Naive thymus-derived CD4-positive, alpha-beta T cell (primary cell): ENCODE data around the gene ELMO1. TPM values are rescaled to one million over a fixed set of nuclear protein-coding genes. Genes with fewer than 3 reads are reported as not detected.
A peak's percentile ranks its signal among the peaks of the same experiment; 100 is the strongest.

ENCODE experiments used
- ATAC-seq: fragments of 150-1000 bp; cut with Tn5 transposase; 2 replicates; pipeline ENCODE4 v1.10.0; 2021; ENCODE audit warnings: mild to moderate bottlenecking, moderate library complexity
- CTCF ChIA-PET: fragments of 350-600 bp; sonication (Branson Sonifier 250); formaldehyde crosslinking; loops from one replicate; lab custom pipeline; 2021; ENCODE audit warnings: antibody characterized with exemption; lab: Charles Lee
- POLR2A ChIA-PET: fragments of 350-600 bp; sonication (Branson Sonifier 250); formaldehyde crosslinking; loops from one replicate; lab custom pipeline; 2021; ENCODE audit warnings: antibody characterized with exemption, inconsistent platforms; lab: Charles Lee
- DNase-seq, 9 donors: peaks; one replicate each; pipeline versions ENCODE4 v3.0.0 to v3.0.0-alpha.2; 2020 to 2022; ENCODE audit warnings: mixed read lengths in 1 of 9
- H3K27ac ChIP-seq: one replicate; pipeline ENCODE4 v1.7.0; 2013; ENCODE audit warnings: mild to moderate bottlenecking, low read depth, low read length, moderate library complexity
- H3K27me3 ChIP-seq, 2 donors: one replicate each; pipeline ENCODE4 v1.7.0; 2013; ENCODE audit warnings: low read length in 2 of 2, mild to moderate bottlenecking in 2 of 2, moderate library complexity in 2 of 2; ENCODE audit not compliant: control insufficient read depth in 2 of 2, insufficient read depth in 2 of 2
- H3K36me3 ChIP-seq, 3 experiments: 1 replicate in 2 of 3; 2 replicates in 1 of 3; pipeline ENCODE4 v1.7.0; 2013; ENCODE audit warnings: low read length in 3 of 3, mild to moderate bottlenecking in 3 of 3, moderate library complexity in 1 of 3; ENCODE audit not compliant: insufficient read depth in 3 of 3, control insufficient read depth in 2 of 3
- H3K4me1 ChIP-seq, 2 donors: one replicate each; pipeline ENCODE4 v1.7.0; 2013; ENCODE audit warnings: low read length in 2 of 2, mild to moderate bottlenecking in 2 of 2, moderate library complexity in 1 of 2; ENCODE audit not compliant: control insufficient read depth in 2 of 2, insufficient read depth in 2 of 2
- H3K4me3 ChIP-seq: 2 replicates; pipeline ENCODE4 v1.7.0; 2013; ENCODE audit warnings: mild to moderate bottlenecking, low read length
- H3K9me3 ChIP-seq, 3 experiments: 1 replicate in 2 of 3; 2 replicates in 1 of 3; pipeline ENCODE4 v1.7.0; 2013; ENCODE audit warnings: low read length in 3 of 3; ENCODE audit not compliant: control insufficient read depth in 2 of 3
- H3K27ac Mint-ChIP-seq, 9 donors: one replicate each; pipeline ENCODE4 v1.8.0; 2020 to 2022; ENCODE audit warnings: mixed read lengths in 9 of 9, mild to moderate bottlenecking in 8 of 9, moderate library complexity in 5 of 9, inconsistent platforms in 2 of 9
- H3K27me3 Mint-ChIP-seq, 5 donors: one replicate each; pipeline ENCODE4 v1.8.0; 2021 to 2022; ENCODE audit warnings: mixed read lengths in 5 of 5, mild to moderate bottlenecking in 1 of 5
- H3K36me3 Mint-ChIP-seq, 5 donors: one replicate each; pipeline ENCODE4 v1.8.0; 2020 to 2022; ENCODE audit warnings: mixed read lengths in 5 of 5, mild to moderate bottlenecking in 3 of 5, inconsistent platforms in 1 of 5
- H3K4me1 Mint-ChIP-seq, 7 donors: one replicate each; pipeline ENCODE4 v1.8.0; 2020 to 2022; ENCODE audit warnings: mixed read lengths in 7 of 7, mild to moderate bottlenecking in 3 of 7, inconsistent platforms in 1 of 7
- H3K4me3 Mint-ChIP-seq, 10 donors: one replicate each; pipeline ENCODE4 v1.8.0; 2020 to 2022; ENCODE audit warnings: mild to moderate bottlenecking in 10 of 10, mixed read lengths in 10 of 10, moderate library complexity in 6 of 10, inconsistent platforms in 2 of 10
- H3K9me3 Mint-ChIP-seq, 11 donors: one replicate each; pipeline ENCODE4 v1.8.0; 2020 to 2022; ENCODE audit warnings: mixed read lengths in 11 of 11, mild to moderate bottlenecking in 4 of 11, inconsistent platforms in 1 of 11, moderate library complexity in 1 of 11
- intact Hi-C, 2 donors: fragments of 100-400 bp; cut with micrococcal nuclease; formaldehyde crosslinking; loops; one replicate each; pipeline ENCODE4 v1.15.1; 2023
- polyA plus RNA-seq, 2 donors: library from polyadenylated mRNA; unstranded; fragments of 300-500 nt; fragmentation: Illumina TruSeq; gene quantifications; one replicate each; pipeline ENCODE4 v1.2.3, GENCODE V29; 2021
- total RNA-seq, 6 experiments: library from RNA in 5 of 6; stranded (reverse) in 5 of 6; gene quantifications; 1 replicate in 5 of 6; 2 replicates in 1 of 6; pipeline ENCODE4 v1.2.3 and lab custom pipeline; 2021 to 2026

Gene ELMO1
- total and polyA plus RNA-seq, 7 experiments from 2014 or later = 63.6 to 160 (median 124) TPM

GRCh38 chr7:37275078-37275710, 173.5 kb downstream of the ELMO1 start:
- DNase-seq = no peak
- H3K27me3 ChIP-seq = no peaks in the 10 kb centered on the region
- peaks cover 0 to 11% of the 10 kb centered on the region in 2 donors for H3K4me1 ChIP-seq
- H3K9me3 ChIP-seq = no peaks in the 10 kb centered on the region
- Mint-ChIP-seq H3K4me3 (no peak overlapping the region), H3K27me3 (no peaks in the 10 kb centered on the region), H3K27ac (peak overlapping the region in 4 of 9 donors; percentile 2 to 61 (median 14)), H3K36me3 (peaks cover 4 to 37% (median 13%) of the 10 kb centered on the region in 5 donors), H3K4me1 (peaks cover 34 to 65% (median 58%) of the 10 kb centered on the region in 7 donors), H3K9me3 (no peaks in the 10 kb centered on the region)
- ChIA-PET POLR2A (no interaction called here), CTCF (interaction anchor here (2.5 kb wide), 1 partner anchor 10 kb away, joined by 9 read pairs; no protein-coding TSS in a partner anchor)
- ATAC-seq = no peak
- intact Hi-C loops = no loop called here
- H3K27ac ChIP-seq = no peak overlapping the region
- peaks cover 0 to 9% (median 0%) of the 10 kb centered on the region in 3 experiments for H3K36me3 ChIP-seq
- no peak overlapping the region for H3K4me3 ChIP-seq

- Histone ChIP-seq H3K4me3 (no peak overlapping the region), H3K27me3 (no peaks in the 10 kb centered on the region), H3K4me1 (peaks cover 0 to 11% of the 10 kb centered on the region in 2 donors), H3K9me3 (no peaks in the 10 kb centered on the region), H3K36me3 (peaks cover 0 to 9% (median 0%) of the 10 kb centered on the region in 3 experiments), H3K27ac (no peak overlapping the region)
- intact Hi-C loops = no loop called here
- Mint-ChIP-seq H3K27ac (peak overlapping the region in 3 of 9 donors; percentile 6 to 47 (median 8)), H3K9me3 (no peaks in the 10 kb centered on the region), H3K4me1 (peaks cover 27 to 56% (median 52%) of the 10 kb centered on the region in 7 donors), H3K4me3 (no peak overlapping the region), H3K36me3 (peaks cover 0 to 41% (median 17%) of the 10 kb centered on the region in 5 donors), H3K27me3 (no peaks in the 10 kb centered on the region)
- ATAC-seq = no peak
- ChIA-PET CTCF (interaction anchor here (0.9 kb wide), 1 partner anchor 118 kb away, joined by 3 read pairs; no protein-coding TSS in a partner anchor), POLR2A (no interaction called here)
- DNase-seq = no peak
These were observed 174.8 kb downstream of the ELMO1 start for GRCh38 chr7:37273891-37274290.

GRCh38 chr7:37269711-37270508, 178.8 kb downstream of the ELMO1 start:
- Mint-ChIP-seq H3K27ac (no peak overlapping the region), H3K36me3 (peaks cover 0 to 44% (median 20%) of the 10 kb centered on the region in 5 donors), H3K9me3 (no peaks in the 10 kb centered on the region), H3K4me1 (peaks cover 21 to 51% (median 47%) of the 10 kb centered on the region in 7 donors), H3K4me3 (no peak overlapping the region), H3K27me3 (no peaks in the 10 kb centered on the region)
- DNase-seq (no peak), ATAC-seq (no peak)
- intact Hi-C loops = loop anchor here in 1 of 2 donors (5.0 kb wide), 1 partner anchor 42 kb away; no protein-coding TSS in a partner anchor
- Histone ChIP-seq H3K27me3 (no peaks in the 10 kb centered on the region), H3K4me3 (no peak overlapping the region), H3K27ac (no peak overlapping the region), H3K4me1 (no peaks in the 10 kb centered on the region), H3K36me3 (peaks cover 0 to 9% (median 0%) of the 10 kb centered on the region in 3 experiments), H3K9me3 (no peaks in the 10 kb centered on the region)
- POLR2A ChIA-PET = interaction anchor here (1.2 kb wide), 1 partner anchor 83 kb away, joined by 4 read pairs; no protein-coding TSS in a partner anchor
- CTCF ChIA-PET = interaction anchor here (1.0 kb wide), 1 partner anchor 84 kb away, joined by 4 read pairs; no protein-coding TSS in a partner anchor

- H3K27ac Mint-ChIP-seq = peak overlapping the region in 1 of 9 donors; percentile 45
- Histone ChIP-seq H3K36me3 (peaks cover 0 to 9% (median 0%) of the 10 kb centered on the region in 3 experiments), H3K4me3 (no peak overlapping the region), H3K27ac (no peak overlapping the region), H3K9me3 (no peaks in the 10 kb centered on the region), H3K27me3 (no peaks in the 10 kb centered on the region), H3K4me1 (no peaks in the 10 kb centered on the region)
- H3K27me3 Mint-ChIP-seq = no peaks in the 10 kb centered on the region
- ChIA-PET CTCF (no interaction called here), POLR2A (interaction anchor here (0.7 kb wide), 1 partner anchor 310 kb away, joined by 3 read pairs; no protein-coding TSS in a partner anchor)
- DNase-seq (no peak), ATAC-seq (no peak)
- peaks cover 5 to 41% (median 17%) of the 10 kb centered on the region in 5 donors for H3K36me3 Mint-ChIP-seq
- peaks cover 22 to 49% (median 43%) of the 10 kb centered on the region in 7 donors for H3K4me1 Mint-ChIP-seq
- H3K4me3 Mint-ChIP-seq = no peak overlapping the region
- intact Hi-C loops = loop anchor here in 1 of 2 donors (5.0 kb wide), 1 partner anchor 45 kb away; no protein-coding TSS in a partner anchor
- no peaks in the 10 kb centered on the region for H3K9me3 Mint-ChIP-seq
These were observed 181.4 kb downstream of the ELMO1 start for GRCh38 chr7:37267251-37267650.

GRCh38 chr7:37265876-37266275, 182.8 kb downstream of the ELMO1 start:
- H3K36me3 Mint-ChIP-seq = peaks cover 5 to 29% (median 10%) of the 10 kb centered on the region in 5 donors
- no peak overlapping the region for H3K4me3 Mint-ChIP-seq
- H3K36me3 ChIP-seq = peaks cover 0 to under 1% (median 0%) of the 10 kb centered on the region in 3 experiments
- no peaks in the 10 kb centered on the region for H3K9me3 ChIP-seq
- no peaks in the 10 kb centered on the region for H3K27me3 ChIP-seq
- intact Hi-C loops = loop anchor here in 1 of 2 donors (5.0 kb wide), 1 partner anchor 46 kb away; no protein-coding TSS in a partner anchor
- no peaks in the 10 kb centered on the region for H3K9me3 Mint-ChIP-seq
- CTCF ChIA-PET = interaction anchor here (0.7 kb wide), 1 partner anchor 21 kb away, joined by 3 read pairs; no protein-coding TSS in a partner anchor
- H3K4me1 ChIP-seq = no peaks in the 10 kb centered on the region
- no peak overlapping the region for H3K27ac ChIP-seq
- POLR2A ChIA-PET = no interaction called here
- H3K4me1 Mint-ChIP-seq = peaks cover 20 to 57% (median 45%) of the 10 kb centered on the region in 7 donors
- H3K27me3 Mint-ChIP-seq = no peaks in the 10 kb centered on the region
- DNase-seq (no peak), ATAC-seq (no peak)
- peak overlapping the region in 7 of 9 donors; percentile 1 to 87 (median 25) for H3K27ac Mint-ChIP-seq
- no peak overlapping the region for H3K4me3 ChIP-seq

- no peak for DNase-seq
- Histone ChIP-seq H3K27me3 (no peaks in the 10 kb centered on the region), H3K4me3 (no peak overlapping the region), H3K36me3 (no peaks in the 10 kb centered on the region), H3K9me3 (no peaks in the 10 kb centered on the region), H3K4me1 (no peaks in the 10 kb centered on the region), H3K27ac (no peak overlapping the region)
- intact Hi-C loops = loop anchor here in 1 of 2 donors (5.0 kb wide), 1 partner anchor 47 kb away; no protein-coding TSS in a partner anchor
- ChIA-PET CTCF (no interaction called here), POLR2A (no interaction called here)
- H3K4me3 Mint-ChIP-seq = peak overlapping the region in 1 of 10 donors; percentile 5
- H3K27ac Mint-ChIP-seq = peak overlapping the region in 7 of 9 donors; percentile 7 to 87 (median 9)
- H3K9me3 Mint-ChIP-seq = no peaks in the 10 kb centered on the region
- H3K4me1 Mint-ChIP-seq = peaks cover 22 to 66% (median 51%) of the 10 kb centered on the region in 7 donors
- ATAC-seq = no peak
- H3K27me3 Mint-ChIP-seq = no peaks in the 10 kb centered on the region
- H3K36me3 Mint-ChIP-seq = peaks cover 5 to 24% (median 8%) of the 10 kb centered on the region in 5 donors
These were observed 183.7 kb downstream of the ELMO1 start for GRCh38 chr7:37265006-37265405.
